HG02763 (cell line): ENCODE measurements around the gene RGP1.
A peak's percentile ranks its signal among the peaks of the same experiment; 100 is the strongest.

Source experiments
- ATAC-seq: cut with Tn5 transposase; IDR thresholded peaks from one replicate; pipeline ENCODE4 v1.9.1; 2021; ENCODE audit warnings: mild to moderate bottlenecking, moderate library complexity; ENCODE audit not compliant: unreplicated experiment

RGP1 gene

DNA sequence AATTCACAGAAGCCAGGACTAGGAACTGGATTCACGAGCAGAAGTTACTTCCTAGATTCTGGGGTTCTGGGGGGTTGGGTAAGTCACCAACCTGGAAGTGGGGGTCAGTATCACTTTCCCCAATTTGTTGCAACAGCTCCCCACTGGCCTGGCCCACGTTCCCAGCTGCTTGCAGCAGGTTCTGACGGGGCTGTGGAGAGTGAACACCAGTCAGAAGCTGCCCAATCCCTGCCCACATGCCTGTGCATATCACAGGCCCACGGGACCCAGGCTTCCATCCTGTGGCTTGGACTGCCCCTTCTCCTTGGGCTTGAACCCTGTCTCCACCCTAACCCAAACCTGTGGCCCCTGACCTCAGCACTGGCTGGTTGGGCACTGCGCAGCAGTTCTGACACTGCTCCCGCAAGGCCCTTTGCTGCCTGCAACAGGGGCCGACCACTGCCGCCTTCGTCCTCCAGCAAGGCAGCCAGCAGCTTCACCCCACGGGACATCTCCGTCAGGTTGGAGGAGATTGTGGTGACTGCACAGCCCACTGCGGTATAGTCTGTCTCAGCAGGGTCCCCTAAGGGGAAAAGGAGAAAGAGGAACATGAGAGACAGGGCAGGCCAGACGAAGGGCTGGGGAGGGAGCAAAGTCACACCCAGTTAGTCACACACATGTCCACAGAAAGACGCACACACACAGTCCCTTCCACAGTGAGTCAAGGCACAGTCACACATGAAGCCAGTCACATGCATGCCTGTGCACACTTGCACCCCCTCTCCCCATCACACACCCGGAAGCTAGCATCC is 30.2 kb upstream of the RGP1 start:
- no peak for ATAC-seq

DNA sequence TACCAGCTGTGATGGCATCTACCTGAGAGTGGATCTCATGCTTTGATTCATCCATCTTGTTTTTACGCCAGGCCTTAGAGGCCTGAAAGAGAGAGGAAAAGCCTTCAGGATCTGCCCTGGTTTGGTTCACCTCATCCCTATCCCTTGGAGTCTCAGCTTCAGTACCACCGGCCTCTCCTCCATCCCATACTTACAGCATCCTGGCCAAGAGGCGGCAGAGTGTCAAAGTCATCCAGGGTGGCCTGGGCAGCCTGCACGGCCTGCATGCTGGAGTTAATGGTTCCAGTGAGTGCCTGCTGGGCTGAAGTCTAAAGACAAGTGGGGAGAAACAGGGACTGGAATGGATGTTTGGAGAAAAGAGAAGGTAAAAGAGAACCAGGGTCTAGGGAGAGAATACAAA is 29.5 kb upstream of the RGP1 start:
- no peak for ATAC-seq

DNA sequence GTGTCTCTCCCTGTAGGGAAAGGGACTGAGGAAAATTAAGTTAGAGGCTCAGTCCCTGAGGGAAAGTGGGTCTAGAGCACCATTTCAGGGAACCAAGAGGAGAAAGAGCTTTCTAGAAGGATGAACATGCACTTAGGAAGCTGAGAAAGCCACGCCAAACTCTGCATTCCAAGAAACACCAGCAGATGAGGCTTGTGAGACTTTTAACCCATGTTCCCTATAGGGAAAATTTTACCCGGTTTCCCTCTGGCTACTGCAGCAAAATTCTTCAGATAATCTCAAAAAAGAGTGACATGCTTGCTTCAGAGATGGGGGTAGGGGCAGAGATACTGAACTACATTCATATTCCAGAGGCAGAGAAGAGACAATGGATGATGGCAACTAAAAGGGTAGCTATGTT is 25.7 kb upstream of the RGP1 start:
- ATAC-seq: no peak

DNA sequence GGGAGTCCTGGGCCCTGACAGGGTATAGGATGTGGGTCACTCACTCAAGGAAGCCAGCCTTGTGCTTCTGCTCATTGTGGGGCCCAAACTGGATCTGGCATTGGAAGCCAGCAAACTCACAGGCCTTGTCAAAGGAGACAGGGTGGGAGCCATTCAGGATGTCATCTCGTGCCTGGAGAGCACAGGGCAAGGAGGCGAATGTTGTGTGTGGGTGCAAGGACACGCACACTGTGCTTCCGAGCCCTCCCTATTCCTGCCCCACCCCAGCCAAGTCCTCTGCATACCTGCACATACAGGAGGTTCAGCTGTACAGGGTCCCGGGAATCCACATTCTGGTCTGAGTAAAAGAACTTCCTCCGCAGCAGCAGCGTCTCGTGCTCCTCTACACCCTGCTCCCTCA is 25.2 kb upstream of the RGP1 start:
- no peak for ATAC-seq

DNA sequence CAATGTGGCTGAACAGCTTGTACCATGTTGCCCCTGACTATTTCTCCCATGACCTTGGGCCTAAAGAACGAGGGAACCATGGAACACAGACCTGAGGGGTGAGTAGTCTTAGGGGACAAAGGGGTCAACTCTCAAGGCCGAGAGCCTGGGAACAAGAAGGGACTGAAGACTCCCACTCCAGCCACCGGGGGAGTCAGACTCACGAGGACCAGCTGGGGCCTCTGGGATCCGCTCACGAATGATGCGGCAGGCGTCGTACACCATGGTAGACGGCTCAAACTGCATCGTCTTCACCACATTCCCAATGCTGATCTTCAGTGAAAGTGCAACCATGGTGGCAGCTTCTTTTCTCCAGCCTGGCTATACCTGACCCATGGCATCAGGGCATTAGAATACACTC is 23.7 kb upstream of the RGP1 start:
- ATAC-seq: no peak

DNA sequence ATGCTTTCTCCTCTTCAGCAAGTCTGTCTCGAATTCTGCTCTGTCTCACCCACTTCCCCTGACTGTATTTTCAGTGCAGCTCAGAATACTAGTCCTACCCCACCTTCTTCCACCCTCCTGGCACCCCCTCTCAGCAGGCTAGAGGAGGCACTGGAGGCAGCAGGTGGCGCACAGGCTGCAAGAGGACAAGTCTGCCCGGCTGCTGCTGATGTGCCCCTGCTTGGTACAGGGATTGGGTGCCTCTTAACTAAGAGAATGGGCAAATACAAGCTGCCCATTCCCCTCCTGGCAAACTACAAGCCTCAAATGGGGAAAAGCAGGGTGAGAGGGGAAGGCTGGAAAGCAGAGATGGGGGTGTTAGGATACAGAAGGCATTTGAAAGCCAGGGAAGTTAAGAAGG is 22.2 kb upstream of the RGP1 start:
- ATAC-seq: no peak

DNA sequence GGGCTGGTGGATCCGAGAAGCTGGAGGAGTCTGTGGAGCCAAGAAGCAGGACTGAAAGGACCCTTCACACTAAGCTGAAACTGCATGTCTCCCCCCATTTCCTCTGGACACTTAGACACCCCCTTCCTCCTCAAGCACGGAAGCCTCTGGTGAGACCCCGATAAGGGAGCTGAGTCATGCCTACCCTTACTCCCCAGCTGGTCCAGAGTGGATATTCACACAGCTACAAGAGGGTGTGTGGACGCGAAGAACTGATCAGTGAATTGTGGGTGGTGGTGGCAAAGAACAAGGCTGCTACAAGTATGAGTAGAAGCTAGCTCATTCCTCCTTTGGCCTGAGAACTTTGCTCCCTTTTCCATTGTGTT is 21.4 kb upstream of the RGP1 start:
- no peak for ATAC-seq

DNA sequence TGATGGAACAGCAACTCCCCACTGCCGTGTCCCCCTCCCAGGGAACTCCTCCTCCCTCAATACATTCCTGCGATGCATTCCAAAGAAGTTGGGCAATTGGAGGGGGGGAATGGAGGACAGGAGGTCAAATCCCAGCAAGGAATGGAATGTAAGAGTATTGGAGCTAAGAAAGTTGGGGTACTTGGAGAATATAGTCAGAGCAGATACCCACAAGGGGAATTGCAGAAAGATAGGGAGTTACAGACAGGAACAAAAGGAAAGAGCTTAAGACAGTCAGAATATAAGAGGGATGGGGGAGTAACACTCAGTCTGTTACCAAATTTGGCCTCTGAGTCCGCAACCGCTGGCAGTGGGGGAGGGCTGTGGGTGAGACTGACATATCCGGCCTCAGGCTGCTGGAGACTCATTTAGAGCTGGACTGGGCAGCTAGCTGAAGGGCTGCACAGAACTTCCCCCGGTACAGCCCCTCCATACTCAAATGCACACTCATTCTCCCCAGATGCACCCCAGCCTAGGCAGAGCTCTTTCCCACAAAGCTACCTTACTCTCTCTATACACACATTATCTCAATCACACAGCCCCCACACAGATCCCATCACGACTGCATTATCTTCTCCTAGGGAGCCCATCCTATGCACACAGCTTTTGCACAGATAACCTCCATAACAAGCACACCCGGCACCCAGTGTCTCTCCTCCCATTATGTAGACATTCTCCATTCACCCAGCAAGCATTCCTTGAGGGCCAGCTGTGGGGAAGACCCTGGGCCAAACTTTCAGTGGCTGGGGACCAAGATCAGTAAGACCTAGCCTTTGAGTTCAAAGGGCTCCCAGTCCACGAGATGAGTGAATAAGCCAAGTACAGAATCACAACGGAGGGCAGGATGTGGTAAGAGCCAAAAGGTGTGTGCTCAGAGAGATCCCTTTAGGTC is 20.8 kb upstream of the RGP1 start:
- no peak for ATAC-seq

DNA sequence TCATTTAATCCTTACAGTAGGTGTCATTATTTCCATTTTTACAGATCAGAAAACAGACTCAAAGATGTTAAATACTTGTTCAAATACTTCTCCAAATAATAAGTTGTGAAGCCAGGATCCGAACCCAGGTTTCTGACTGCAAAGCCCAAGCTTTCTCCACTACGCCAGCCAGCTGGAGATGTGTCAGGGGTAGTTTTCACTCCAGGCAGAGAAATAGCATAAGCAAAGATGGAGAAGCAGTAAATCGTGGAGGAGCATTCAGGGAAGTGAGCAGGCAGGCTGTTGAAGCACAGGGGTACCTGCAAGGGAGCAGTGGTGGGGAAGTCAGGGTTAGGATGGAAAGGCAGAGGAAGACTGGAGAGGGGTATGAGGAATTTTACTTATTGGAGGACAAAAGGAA is 20.0 kb upstream of the RGP1 start:
- ATAC-seq: no peak

DNA sequence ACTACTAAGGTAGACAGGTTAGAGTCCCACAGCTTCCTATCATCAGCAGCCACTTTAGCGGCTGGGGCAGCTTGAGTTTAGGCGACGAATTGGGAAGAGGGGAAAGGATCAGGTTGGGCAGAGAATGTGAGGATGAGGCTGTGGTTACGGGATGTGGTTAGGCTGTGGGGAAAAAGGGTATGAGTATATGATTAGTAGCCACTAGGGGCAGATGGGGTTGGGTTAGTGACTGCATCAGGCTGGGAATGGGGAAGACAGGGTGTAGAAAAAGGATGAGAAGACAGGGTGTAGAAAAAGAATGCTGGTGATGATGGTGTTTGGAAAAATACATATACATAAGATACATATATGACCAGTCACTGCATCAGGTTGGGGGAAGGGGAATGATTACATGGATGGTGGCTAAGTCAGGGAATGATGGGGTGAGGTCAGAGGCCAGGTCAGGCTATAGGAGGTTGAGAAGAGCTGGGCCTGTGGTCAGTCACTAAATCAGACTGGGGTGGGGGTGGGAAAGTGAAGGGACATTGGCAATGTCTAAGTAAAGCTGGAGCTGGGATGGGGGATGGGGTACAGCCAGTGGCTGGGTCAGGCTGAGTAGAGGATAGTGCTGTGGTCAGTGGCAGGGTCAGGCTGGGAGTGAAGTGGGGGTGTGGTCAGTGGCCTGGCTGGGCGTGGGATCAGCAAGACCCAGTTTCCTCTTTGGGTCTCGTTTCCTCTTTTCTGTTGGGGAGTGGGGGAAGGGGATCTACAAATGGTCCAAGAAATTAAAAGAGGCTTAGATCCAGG is 19.2 kb upstream of the RGP1 start:
- no peak for ATAC-seq

DNA sequence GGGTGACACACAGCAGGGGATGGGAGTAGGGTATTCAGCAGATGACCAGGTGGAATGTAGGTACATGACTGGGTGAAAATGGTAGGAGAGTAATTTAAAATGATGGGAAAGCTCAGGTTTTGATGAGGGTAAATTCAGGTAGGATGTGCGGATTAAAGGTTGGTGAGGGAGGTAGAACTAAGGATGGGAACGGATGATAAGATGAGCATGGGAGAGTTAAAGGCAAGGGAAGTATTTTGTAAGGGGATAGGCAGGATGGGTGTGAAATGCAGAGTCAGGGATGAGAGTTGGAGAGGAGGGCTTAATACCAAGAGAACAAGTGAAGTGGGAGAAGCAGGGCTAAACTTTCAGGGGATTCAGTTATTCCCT is 18.6 kb upstream of the RGP1 start:
- no peak for ATAC-seq

DNA sequence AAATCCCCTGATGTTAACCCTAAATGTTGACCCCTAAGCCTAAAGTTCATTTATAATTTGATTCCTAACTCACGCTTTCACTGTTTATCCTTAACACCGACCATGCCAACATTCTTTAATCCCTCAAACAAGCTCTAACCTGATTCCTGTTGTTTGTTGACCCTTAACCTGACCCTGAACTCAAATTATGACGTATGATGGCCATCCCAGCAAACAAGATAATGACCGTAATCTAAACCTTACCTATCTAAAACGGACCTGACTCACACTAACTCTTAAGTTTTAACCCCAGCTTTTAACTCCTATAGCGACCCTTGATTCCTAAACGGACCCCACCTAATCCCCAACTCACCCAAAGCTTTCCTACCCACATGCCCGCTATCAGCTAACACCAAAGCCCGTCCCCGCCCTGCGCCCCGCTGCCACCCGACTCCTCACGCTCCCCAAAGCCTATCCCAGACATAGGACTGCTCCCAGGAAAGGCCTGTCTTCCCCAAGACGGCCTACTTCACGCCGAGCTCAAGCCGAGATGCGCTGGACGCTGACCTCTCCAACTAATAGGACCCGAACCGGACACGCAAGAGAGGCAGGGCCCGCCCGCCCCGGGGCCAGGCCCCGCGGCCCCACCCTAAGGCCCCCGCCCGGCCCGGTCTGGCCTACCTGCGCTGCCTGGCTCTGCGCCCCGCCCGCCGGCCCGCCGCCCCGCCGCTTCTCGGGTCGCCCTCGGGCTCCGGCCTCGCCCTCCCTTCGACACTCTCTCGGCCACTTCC is 17.5 kb upstream of the RGP1 start:
- no peak for ATAC-seq

DNA sequence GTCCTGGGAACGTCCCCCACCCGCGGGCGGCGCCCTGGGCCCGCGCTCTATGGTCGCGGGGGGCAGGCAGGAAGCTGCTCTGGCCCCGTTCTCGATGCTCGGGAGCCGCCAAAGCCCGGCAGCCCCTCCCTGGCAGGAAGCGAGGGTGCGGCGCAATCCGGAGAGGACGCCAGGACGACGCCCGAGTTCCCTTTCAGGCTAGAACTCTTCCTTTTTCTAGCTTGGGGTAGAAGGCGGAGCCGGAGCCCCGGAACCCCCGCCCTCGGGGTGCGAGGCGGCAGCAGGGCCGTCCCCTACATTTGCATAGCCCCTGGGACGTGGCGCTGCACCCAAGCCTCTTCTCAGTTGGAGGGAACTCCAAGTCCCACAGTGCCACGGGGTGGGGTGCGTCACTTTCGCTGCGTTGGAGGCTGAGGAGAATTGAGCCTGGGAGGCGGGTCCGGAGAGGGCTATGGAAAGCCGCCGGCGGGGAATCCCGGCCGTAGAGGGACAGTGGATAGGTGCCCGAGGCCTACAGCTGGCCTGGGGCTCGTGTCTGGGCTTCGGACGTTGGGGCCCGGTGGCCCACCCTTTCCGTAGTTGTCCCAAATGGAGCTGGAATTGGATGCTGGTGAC is 16.8 kb upstream of the RGP1 start, which contains the start of the genes CREB3 and TLN1:
TSS of gene CREB3 (plus strand) at position 482 of the 615 bp plus-strand sequence. CDS start at position 589, 107 bp downstream.
TSS of gene TLN1 (minus strand) at position 11 of the 615 bp plus-strand sequence. CDS start 6,501 bp downstream, outside the sequence.
- ATAC-seq: peak; percentile 76

DNA sequence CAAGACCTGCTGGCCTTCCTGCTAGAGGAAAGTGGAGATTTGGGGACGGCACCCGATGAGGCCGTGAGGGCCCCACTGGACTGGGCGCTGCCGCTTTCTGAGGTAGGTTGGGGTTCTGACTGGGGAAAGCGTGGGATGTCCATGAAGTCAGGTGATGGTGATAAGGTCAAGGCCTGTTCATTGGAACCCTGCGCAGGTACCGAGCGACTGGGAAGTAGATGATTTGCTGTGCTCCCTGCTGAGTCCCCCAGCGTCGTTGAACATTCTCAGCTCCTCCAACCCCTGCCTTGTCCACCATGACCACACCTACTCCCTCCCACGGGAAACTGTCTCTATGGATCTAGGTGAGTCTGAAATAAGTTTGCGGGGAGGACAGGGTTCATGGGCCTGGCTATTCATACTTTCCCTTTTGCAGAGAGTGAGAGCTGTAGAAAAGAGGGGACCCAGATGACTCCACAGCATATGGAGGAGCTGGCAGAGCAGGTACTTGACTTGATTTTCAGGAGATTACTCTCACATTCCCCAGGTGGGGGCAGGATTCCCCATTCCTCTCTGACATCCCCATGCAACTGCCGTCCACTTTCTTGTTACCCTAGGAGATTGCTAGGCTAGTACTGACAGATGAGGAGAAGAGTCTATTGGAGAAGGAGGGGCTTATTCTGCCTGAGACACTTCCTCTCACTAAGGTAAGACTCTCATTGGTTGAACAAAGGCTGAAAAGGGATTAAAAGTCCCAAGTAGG is 16.1 kb upstream of the RGP1 start:
- no peak for ATAC-seq

DNA sequence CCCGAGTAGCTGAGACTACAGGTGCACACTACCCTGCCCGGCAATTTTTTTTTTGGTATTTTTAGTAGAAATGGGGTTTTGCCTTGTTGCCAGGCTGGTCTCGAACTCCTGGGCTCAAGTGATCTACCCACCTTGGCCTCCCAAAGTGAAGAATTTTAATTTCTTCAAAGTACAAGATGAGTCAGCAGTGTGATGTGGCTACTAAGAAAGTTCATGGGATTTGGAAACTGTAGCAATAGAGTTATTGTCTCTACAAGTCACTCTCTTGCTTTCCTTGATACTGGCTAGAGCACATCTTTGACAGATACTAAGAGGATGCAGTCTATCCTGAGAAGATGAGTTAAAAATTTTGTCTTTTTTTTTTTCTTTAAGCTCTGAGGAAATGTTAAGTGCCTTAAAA is 15.0 kb upstream of the RGP1 start:
- no peak for ATAC-seq

DNA sequence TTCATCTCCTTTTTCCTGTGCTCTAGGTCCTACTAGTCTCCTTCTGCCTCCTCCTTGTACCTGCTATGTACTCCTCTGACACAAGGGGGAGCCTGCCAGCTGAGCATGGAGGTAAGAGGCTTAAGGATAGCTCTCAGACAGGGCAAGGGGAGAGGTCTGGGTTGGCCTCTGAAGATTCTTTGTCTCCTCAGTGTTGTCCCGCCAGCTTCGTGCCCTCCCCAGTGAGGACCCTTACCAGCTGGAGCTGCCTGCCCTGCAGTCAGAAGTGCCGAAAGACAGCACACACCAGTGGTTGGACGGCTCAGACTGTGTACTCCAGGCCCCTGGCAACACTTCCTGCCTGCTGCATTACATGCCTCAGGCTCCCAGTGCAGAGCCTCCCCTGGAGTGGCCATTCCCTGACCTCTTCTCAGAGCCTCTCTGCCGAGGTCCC is 12.9 kb upstream of the RGP1 start:
- ATAC-seq: no peak

DNA sequence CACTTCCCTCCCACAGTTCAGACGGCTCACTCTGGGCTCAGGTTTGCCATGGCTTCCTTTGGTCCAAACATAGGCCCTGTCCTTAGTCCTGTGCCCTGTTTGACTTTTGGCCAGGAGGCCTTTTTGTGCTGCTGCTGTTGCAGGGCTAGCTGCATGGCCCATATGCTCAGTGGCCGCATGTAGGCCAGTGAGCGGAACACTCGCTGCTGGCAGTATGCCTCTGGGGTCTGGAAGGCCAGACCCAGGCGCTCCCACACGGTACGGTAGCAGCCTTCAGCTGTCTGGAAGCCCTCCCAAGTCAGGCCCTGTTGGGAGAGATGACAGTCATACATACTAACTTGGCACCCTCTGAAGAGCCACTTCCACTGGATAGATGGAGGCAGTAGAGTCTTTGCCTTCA is 11.9 kb upstream of the RGP1 start:
- no peak for ATAC-seq

DNA sequence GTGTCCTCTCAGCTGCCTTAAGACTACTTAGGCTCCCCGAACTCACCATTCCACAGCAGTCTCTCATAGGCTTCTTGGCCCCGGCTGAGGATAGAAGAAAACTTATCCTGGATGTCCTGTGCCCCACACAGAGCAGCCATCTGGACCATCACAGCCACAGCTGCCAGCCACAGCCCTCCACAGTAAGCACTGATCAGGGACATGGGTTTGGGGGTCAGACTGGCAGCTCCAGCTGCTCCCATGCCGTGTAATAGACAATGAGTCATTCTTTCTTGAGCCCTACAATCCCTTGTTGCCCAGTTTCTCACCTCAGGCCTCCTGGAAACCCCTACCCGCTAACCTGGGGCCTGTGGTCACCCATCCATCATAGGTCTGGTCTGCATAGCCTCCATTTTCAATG is 10.9 kb upstream of the RGP1 start:
- ATAC-seq: no peak

DNA sequence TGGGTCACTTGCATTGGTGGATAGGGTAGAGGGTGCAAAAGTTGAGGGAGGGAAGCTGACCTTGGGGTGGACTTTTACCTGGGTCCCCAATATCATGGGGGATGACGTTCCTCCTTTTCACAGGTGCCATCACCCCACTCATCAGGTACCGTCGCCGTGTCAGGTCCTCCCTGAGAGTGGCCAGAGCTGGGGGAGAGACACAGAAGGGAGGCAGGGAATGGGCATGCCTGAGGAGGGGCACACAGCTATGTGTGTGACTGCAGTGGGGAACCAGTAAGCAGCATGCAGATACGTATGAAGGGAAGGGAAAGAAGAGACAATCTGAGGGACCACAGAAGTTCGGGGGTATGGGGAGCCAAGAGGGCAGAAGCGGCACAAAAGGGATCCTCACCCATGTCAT is 10.2 kb upstream of the RGP1 start:
- ATAC-seq: no peak
